Stimulated activated naive CD8-positive, alpha-beta T cell treated with anti-CD3 and anti-CD28 coated beads, Interleukin-15, Interleukin-2, amounts not matched to agents 100 U/mL and 50 U/mL, for 24 hours (primary cell): ENCODE measurements around the gene TOB1.
"Not testable (repeated sequence)": the region's sequence is repeated elsewhere in the genome, so short reads cannot be mapped to it uniquely, and the experiment has no call there.

Experiments used
- ATAC-seq: fragments of 150-1000 bp; cut with Tn5 transposase; one replicate; pipeline ENCODE4 v1.10.0; 2021
- DNase-seq: peaks from one replicate; pipeline ENCODE4 v3.0.0; 2021

Gene TOB1

GRCh38 chr17:50898369-50899004, 32.3 kb upstream of the TOB1 start:
- no peak for DNase-seq
- no peak for ATAC-seq

- not testable (repeated sequence) for ATAC-seq, DNase-seq
Measured at GRCh38 chr17:50894513-50894912, 28.4 kb upstream of the TOB1 start.

- ATAC-seq (no peak), DNase-seq (no peak)
Measured at GRCh38 chr17:50893183-50893993, 27.2 kb upstream of the TOB1 start.

GRCh38 chr17:50892101-50892776, 26.1 kb upstream of the TOB1 start:
- no peak for DNase-seq
- no peak for ATAC-seq

- ATAC-seq, result no peak
- DNase-seq, result no peak
Measured at GRCh38 chr17:50891577-50891989, 25.4 kb upstream of the TOB1 start.

GRCh38 chr17:50890675-50891516, 24.7 kb upstream of the TOB1 start:
- ATAC-seq, result no peak
- no peak for DNase-seq

- DNase-seq, result no peak
- no peak for ATAC-seq
Measured at GRCh38 chr17:50889528-50890118, 23.5 kb upstream of the TOB1 start.

- DNase-seq (no peak), ATAC-seq (no peak)
Measured at GRCh38 chr17:50887705-50888245, 21.6 kb upstream of the TOB1 start.

GRCh38 chr17:50884439-50885311, 18.5 kb upstream of the TOB1 start:
- no peak for ATAC-seq
- DNase-seq, result no peak

- no peak for DNase-seq
- ATAC-seq, result no peak
Measured at GRCh38 chr17:50883850-50884438, 17.8 kb upstream of the TOB1 start.

- DNase-seq, result no peak
- no peak for ATAC-seq
Measured at GRCh38 chr17:50882851-50883250, 16.7 kb upstream of the TOB1 start.

- ATAC-seq, result no peak
- DNase-seq, result no peak
Measured at GRCh38 chr17:50881182-50881581, 15.0 kb upstream of the TOB1 start.

- DNase-seq, result no peak
- no peak for ATAC-seq
Measured at GRCh38 chr17:50879086-50879485, 12.9 kb upstream of the TOB1 start.

- DNase-seq (no peak), ATAC-seq (no peak)
Measured at GRCh38 chr17:50877838-50878237, 11.7 kb upstream of the TOB1 start.

- DNase-seq, ATAC-seq: not testable (repeated sequence)
Measured at GRCh38 chr17:50877042-50877441, 10.9 kb upstream of the TOB1 start.

GRCh38 chr17:50875074-50875473, 8.9 kb upstream of the TOB1 start:
- ATAC-seq (no peak), DNase-seq (no peak)

GRCh38 chr17:50872710-50873424, 6.7 kb upstream of the TOB1 start:
- peak; percentile 85 for ATAC-seq
- peak; percentile 62 for DNase-seq

- DNase-seq, result no peak
- no peak for ATAC-seq
Measured at GRCh38 chr17:50871898-50872297, 5.7 kb upstream of the TOB1 start.

GRCh38 chr17:50871364-50871763, 5.2 kb upstream of the TOB1 start:
- DNase-seq (peak; percentile 34), ATAC-seq (peak; percentile 11)
